Measurements from ENCODE around the gene PPCS.
"Not testable (repeated sequence)": the region's sequence is repeated elsewhere in the genome, so short reads cannot be mapped to it uniquely, and the experiment has no call there.

The PPCS gene

DNA sequence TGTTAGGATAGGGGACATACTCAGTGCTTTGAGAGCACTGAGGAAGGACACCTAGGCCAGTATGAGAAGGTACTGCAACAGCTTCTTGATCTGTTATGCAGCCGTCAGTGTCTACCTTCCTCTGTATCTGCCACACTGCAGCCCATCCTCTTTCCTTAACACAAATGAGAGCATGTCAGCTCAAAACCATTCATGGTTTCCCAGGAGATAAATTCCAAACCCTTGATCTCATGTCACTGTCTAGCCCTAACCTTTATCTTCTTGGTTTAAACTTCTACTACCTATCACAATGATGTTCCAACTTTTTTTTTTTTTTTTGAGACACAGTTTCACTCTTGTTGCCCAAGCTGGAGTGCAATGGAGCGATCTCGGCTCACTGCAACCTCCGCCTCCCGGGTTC, 1.9 kb upstream of the PPCS start:
- no peak for DNase-seq

DNA sequence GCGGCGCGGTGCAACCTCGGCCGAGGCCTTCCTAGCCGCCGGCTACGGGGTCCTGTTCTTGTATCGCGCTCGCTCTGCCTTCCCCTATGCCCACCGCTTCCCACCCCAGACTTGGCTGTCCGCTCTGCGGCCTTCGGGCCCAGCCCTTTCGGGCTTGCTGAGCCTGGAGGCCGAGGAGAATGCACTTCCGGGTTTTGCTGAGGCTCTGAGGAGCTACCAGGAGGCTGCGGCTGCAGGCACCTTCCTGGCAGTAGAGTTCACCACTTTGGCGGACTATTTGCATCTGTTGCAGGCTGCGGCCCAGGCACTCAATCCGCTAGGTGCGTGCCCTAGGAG, 379 bp downstream of the PPCS start:
- DNase-seq: peak; percentile 59

DNA sequence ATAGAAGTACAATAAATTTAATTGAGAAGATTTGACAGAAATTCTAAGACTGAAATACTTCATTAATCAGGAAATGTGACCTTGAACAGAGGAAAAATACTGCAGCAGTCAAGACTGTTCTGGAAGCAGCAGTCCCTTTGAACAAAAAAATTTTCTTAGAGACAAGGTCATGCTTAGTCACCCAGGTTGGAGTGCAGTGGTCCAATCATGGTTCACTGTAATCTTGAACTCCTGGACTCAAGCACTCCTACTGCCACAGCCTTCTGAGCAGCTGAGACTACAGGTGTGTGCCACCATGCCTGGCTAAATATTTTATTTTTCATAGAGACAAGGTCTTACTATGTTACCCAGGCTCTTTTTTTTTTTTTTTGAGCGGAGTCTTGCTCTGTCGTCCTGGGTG, 4.9 kb downstream of the PPCS start:
- no peak for DNase-seq

DNA sequence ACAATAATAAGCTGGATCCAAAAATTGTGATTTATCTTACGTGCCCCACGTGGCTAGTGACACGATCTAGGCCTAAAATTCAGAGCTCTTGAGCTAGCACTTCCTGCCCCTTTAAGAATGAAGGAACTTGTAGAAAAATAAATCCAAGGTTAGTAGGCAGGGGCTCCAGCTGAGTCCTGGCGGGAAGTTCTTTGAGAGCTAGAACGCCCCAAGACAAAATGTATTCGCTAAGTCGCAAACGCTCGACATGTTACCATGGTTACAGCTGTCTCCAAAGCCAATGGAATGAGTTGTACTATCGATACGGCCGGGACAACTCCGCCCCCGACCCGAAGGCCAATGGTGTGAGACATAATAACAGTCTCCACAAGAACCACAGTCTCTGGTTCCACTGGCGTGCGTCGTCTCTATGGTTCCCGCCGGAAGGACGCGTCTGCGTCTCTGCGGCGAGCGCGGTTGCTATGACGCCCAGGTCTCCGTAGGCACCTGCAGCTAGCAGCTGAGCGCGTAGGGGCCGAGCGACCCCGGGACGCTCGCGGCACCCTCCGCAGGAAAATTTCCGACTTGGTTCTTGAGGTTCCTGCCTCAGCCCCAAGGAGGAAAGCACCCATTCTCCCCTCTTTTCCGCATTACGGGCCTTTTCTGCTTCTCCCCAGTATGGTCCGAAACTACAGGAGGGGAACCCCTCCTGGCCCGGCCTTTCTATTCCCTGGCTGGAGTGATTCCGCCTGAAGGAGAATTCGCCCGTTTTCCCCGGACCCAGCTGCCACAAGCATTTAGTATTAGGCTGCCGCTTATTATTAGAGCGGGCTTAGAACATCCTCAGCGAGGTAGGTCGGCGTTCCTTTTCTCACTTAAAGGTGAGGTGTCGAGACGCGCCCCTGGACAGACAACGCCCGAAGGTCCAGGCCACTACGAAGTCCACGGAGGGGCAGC, 6.8 kb downstream of the PPCS start, which contains the start of gene CCDC30:
Gene CCDC30 (plus strand): TSS at position 459 of the 936 bp plus-strand sequence. CDS start 17,266 bp downstream, outside the sequence.
- peak; percentile 98 for DNase-seq

DNA sequence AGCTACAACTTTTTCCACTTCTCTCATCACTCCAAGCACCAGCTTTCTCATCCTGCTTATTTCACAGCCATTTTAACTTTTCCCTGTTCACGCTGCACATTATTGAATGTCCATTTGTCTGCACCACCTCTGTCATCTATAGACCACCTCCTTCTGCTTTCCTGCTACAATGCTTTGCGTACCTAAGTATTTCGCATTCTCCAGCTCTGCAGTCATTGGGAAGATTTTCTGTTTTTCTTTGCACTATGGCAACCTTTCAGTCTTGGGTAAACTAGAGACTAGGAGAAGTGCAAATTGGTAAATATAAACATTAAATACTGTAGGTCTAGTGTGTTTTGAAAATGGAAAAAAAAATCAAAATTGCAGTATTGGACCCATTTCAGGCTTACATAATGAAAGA, 7.6 kb downstream of the PPCS start:
- no peak for DNase-seq

DNA sequence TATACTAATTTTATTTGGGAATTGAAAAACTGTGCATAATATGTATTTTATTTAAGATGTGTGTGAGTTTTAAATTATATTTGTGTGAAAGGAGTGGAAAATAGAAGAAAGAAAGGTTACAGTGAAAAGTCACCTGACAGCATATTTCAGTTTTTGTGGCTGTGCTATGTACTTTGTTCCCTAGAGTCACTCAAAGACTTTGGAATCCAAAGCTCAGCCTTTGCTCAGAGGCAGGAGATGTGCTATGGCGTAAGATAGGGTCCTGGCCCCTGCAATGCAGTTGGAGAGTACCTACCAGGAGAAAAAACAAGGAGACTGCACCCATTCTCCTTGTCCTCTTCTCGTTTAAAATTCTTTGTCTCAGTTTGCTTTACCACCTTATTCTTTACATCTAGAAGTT, 9.7 kb downstream of the PPCS start:
- DNase-seq: no peak

DNA sequence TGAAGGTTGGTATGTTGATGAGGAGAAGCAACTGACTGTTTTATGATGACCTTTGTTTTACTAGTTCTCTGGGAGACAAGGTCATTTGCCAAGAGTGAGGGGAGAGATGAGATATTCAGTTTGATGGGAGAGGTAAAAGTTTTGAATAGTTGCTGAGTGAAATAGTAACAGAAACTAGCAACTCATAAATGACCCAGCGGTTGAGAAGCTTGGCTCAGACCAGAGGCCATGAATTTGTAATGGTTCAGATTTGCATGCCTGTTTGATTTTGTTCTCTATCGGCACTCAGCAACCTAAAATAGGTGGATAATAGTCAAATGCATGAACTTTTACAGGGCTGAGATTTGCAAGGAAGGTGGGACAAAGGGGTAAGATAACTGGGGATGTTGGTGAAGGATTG, 13.4 kb downstream of the PPCS start:
- no peak for DNase-seq

DNA sequence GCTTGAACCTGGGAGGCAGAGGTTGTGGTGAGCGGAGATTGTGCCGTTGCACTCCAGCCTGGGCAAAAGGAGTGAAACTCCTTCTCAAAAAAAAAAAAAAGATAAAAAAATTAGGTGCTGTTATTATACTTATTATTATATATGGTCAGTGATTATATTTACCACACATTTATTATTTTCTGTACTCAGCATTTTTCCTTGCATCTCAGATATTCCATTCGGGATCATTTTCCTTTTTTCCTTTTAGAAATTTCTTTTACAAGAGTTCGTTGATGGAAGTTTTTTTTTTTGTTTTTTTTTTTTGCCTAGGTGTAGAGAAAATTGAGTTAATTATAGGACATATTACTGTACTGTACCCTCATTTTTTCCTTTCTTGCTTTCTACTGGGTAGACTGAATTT, 20.3 kb downstream of the PPCS start:
- no peak for DNase-seq

DNA sequence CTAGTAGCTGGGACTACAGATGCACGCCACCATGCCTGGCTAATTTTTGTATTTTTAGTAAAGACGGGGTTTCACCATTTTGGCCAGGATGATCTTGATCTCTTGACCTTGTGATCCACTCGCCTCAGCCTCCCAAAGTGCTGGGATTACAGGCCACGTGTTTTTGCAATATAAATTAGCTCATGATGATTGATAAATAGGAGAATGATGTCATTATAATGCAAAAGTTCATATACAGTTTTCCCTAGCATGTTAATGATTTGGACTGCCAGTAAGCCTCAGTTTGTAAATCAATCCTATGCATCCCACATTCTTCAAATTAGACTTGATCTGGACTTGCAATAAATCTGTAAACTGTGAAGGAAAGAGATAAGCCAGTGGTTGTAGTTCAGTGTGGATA, 21.0 kb downstream of the PPCS start:
- DNase-seq: not testable (repeated sequence)

DNA sequence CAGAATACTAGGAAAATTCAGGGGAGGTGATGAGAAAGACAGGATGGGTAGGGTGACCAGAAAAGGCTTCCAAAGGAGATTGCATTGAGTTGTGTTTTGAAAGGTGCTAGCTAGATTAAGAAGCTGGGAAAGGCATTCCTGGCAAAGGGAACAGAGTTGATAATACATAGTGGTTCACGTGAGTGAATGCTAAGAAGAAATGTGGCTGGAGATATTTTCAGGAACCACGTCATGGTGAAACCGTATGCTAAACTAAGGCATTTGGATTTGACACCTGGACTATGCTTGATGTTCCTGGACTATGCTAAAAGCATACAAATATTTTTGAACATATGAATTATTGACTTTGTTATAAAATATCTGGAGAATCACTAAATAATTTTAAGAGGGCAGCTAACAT, 21.4 kb downstream of the PPCS start:
- DNase-seq: no peak

DNA sequence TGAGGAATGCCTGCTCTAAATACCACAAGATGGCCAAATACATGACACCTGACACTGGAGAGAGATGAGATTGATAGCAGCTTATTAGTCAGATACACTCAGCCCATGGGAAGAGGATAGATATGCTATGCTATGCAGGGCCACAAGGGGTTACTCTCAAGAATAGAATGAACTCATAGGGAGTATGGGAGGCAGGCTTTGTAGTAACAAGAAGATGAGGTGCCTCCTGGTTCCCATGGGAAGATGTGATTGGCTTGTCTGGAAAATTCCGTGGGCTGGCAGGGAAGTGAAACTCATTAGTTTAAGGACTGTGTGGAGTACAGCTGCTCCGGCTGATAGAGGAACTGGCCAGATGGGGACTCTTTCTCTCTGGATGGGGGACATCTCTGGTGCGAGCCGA, 23.3 kb downstream of the PPCS start:
- DNase-seq: peak; percentile 39

DNA sequence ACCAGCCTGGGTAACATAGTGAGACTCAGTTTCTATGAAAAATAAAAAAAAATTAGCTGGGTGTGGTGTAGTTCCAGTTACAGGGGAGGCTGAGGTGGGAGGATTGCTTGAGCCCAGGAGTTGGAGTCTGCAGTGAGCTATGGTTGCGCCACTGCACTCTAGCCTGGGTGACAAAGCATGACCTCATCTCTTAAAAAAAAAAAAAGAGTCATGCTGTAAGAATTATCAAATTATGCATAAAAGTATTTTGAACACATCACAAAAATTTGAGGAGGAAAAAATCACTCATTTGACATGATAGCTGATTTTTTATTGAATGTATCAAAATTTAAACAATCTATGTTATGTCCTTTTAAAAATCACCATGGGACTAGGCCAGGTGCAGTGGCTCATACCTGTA, 24.6 kb downstream of the PPCS start:
- peak; percentile 13 for DNase-seq

DNA sequence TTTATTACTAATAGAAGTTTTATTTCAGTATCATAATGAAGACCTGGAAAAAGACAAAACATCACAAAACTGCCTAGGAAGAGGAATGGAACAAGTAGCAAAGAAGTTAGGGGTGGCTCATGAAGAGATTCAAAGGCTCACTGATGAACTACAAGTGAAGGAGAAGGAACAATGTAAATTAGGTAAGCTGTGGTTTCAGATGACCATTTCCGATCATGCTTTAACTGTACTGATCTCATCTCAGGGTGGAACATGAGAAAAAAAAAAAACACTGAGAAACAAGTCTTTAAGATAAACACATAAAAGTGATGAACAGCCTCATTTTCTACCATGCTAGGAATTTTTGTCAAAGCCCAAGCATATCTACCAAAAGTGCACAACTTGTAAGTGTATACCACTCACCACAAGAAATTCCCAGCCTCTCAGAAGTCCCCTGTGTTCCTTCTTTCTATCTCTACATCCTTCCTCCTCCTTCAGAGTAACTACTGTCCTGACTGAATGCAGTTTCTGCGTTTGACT, 26.4 kb downstream of the PPCS start:
- no peak for DNase-seq

DNA sequence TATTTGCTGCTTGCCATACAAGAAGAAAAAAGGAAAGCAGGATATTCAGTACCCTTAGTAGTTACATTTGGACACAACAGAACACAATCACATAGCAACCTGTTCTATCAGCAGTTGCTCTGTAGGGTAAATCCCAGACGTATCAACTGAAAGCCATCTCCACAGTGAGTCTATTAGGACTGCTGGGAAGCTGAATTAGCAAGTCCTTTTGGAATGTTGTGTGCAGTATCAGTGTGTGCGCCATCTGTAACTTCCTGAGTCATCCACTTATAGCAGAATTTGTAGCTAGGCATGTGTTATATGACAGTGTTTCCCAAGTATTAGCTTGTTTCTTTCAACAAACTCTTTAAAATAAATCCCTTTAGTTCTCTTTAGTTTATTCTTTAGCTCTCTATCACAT, 28.0 kb downstream of the PPCS start:
- peak; percentile 90 for DNase-seq

DNA sequence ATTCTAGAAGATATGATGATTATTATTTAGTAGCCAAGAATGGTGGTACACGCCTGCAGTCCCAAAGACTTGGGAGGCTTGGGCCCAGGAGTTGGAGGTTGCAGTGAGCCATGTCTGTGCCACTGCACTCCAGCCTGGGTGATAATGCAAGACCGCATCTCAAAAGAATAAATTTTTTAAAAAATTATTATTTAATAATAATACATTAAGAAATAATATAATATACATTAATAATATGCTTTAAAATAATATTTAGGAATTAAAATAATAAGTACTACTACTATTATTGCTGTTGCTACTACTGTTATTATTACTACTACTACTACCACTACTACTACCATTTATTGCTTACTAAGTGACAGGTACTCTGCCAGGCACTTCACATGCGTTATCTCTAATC, 33.9 kb downstream of the PPCS start:
- no peak for DNase-seq

DNA sequence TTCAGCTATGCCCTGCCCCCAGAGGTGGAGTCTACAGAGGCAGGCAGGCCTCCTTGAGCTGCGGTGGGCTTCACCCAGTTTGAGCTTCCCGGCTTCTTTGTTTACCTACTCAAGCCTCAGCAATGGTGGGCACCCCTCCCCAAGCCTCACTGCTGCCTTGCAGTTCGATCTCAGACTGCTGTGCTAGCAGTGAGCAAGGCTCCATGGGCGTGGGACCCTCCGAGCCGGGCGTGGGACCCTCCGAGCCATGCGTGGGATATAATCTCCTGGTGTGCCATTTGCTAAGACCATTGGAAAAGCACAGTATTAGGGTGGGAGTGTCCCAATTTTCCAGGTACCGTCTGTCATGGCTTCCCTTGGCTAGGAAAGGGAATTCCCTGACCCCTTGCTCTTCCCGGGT, 45.7 kb downstream of the PPCS start:
- not testable (repeated sequence) for DNase-seq

DNA sequence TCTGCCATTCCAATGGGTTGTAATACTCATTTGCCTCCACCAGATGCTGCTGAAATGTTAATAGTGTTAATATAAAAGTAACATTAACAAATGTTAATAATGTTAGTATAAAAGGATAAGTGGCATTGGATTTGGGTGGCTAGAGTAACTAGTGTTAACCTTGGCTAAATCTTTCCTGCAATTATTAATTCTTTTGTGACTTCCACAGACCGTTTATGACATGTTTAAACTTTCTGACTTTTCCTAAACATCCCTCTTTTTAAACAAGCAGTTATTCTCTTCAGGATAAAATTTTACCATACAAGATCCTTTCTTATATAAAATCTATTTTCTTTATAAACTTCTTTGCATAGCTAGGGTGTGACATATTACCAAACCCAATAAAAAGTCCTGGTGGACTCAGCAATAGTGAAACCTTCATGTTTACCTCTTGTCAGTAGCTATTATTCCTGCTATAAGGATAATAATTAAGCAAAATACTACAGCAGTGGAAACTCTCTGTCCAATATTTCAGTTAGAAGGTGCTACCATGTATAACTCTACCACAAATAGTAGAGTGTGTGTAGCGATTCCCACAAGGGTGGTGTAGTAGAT, 48.3 kb downstream of the PPCS start:
- no peak for DNase-seq

DNA sequence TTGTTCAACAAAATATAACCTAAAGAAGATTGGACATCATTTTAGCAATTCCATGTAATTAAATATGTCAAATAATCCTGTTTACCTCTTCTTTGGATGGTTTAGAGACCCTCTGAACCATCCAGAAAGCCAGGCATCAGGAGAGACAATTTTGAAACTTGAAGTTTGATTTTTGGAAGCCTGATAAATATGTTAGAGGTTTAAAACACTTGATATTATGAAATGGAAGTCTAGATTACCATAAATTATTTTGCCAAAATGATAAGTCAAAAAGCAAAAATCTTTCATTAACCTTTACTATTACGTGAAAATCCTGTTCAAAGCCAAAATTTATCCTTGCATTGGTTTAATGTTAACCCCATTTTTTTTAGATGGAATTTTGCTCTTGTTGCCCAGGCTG, 50.2 kb downstream of the PPCS start:
- DNase-seq: no peak
